GM18909 (cell line): Measurements from ENCODE around the gene PARD3B.
A peak's percentile ranks its signal among the peaks of the same experiment; 100 is the strongest.

Experiments used
- ATAC-seq: cut with Tn5 transposase; IDR thresholded peaks from one replicate; pipeline ENCODE4 v1.9.1; 2021; ENCODE audit warnings: mild to moderate bottlenecking; ENCODE audit not compliant: unreplicated experiment, poor library complexity

PARD3B gene

GRCh38 chr2:204796581-204796980 is 251.3 kb downstream of the PARD3B start:
- ATAC-seq = peak; percentile 67

- ATAC-seq = no peak
Measured at GRCh38 chr2:204799791-204800190, 254.5 kb downstream of the PARD3B start.

- ATAC-seq = no peak
Measured at GRCh38 chr2:204808494-204808893, 263.2 kb downstream of the PARD3B start.

DNA sequence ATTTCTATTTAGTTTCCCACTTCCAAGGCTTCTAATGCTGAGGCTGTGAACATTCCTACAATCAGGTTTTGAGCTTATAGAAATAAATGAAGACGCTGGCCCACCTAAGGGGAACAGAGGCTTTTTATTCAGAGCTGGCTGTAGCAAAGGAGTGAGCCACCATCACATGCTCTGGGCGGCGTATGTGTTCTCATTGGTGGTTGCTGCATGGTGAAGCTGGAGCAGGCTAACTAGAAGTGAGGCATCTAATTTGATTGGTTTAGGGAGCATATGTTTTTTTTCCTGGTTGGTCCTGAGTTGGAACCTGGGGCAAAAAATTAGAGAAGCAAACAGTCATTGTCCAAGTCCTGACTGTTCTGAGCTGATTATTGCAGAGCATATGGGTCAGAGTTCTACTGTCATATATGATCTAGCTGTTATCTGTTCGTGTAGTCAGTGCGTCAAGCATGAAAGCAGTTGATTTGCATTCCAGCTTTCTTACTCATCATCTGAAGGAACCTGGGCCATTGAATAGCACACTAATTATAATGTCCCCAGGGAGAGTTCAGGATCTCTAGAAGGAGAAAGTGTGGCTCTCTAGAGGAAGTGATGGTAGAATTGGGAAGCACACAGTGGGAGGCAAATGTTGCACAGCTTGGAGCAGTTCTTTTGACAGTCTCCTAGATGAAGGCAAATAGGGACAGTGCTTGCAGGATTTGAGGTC is 279.6 kb downstream of the PARD3B start:
- no peak for ATAC-seq

GRCh38 chr2:204825681-204826080 is 280.4 kb downstream of the PARD3B start:
- ATAC-seq = no peak

- no peak for ATAC-seq
Measured at GRCh38 chr2:204827701-204828590, 282.7 kb downstream of the PARD3B start.

DNA sequence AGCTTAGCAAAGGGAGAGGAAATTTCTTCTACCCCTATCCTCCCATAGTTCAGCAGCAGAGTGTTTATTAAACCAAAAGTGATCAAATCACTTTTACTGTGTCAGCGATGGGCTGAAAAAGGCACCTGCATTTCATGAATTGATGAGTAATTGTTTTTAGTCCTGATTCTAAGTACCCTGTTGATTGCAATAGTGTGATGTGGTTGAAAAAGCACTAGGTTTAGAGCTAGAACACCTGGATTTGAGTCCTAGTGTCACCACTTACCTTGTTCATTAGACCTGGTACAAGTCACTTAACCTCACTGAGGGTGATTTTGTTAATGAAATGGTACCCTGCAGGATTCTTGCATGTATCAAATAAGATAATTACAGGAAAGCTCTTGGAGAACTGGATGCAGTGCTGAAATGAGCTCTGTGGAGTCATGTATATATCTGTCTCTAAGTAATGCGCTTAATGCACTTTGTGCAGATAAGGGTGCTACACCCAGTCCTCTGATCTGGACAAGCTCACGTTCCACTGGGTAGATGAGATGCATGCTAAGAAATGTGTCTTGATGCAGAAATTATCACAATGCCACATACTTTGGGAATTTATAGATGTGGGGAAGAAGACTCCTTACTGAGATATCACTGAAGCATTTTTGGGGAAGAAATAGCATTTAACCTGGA is 289.6 kb downstream of the PARD3B start:
- no peak for ATAC-seq

GRCh38 chr2:204835786-204836185 is 290.5 kb downstream of the PARD3B start:
- ATAC-seq = no peak

GRCh38 chr2:204840504-204840903 is 295.2 kb downstream of the PARD3B start:
- ATAC-seq = no peak

GRCh38 chr2:204842068-204842467 is 296.8 kb downstream of the PARD3B start:
- ATAC-seq = no peak

GRCh38 chr2:204842661-204843485 is 297.6 kb downstream of the PARD3B start:
- ATAC-seq = no peak

DNA sequence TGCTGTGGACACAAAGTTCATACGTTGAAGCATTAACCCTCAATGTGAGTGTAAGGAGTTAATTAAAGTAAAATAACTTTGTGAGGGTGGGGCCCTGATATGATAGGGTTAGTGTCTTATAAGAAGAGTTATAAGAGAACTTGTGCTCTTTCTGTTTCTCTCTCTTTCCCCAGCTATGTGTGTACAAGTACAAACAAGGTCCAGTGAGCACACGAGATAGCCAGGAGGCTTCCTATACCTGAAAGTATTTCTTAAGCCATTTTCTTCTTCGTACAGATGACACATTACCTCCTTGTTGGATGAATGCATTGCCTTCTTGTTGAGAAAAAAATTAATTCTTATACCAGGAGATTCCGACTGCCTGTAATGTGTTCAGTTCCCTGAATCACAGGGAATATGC is 301.2 kb downstream of the PARD3B start:
- no peak for ATAC-seq

- no peak for ATAC-seq
Measured at GRCh38 chr2:204849892-204850291, 304.6 kb downstream of the PARD3B start.

- no peak for ATAC-seq
Measured at GRCh38 chr2:204850581-204850980, 305.3 kb downstream of the PARD3B start.

GRCh38 chr2:204853905-204854304 is 308.6 kb downstream of the PARD3B start:
- no peak for ATAC-seq

- ATAC-seq = no peak
Measured at GRCh38 chr2:204860274-204860673, 315.0 kb downstream of the PARD3B start.

- no peak for ATAC-seq
Measured at GRCh38 chr2:204862809-204863208, 317.5 kb downstream of the PARD3B start.

DNA sequence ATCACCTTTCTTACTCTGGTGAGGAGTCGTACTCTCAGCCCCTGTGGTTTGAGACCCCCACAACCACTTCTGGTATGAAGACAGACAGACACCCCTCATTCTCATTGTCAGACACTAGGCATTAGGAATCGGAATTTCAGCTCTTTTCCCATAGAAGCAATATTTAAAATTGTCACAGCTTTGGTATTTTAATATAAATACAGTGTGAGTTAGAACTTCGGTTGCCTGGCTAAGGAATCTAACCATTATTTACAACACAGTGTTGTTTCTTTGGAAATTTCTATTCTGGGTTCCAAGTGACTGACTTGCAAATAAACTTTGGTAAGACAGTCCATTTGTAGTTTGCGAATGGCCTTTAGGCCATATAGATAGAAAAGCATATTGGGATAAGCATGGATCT is 318.1 kb downstream of the PARD3B start:
- ATAC-seq = no peak

DNA sequence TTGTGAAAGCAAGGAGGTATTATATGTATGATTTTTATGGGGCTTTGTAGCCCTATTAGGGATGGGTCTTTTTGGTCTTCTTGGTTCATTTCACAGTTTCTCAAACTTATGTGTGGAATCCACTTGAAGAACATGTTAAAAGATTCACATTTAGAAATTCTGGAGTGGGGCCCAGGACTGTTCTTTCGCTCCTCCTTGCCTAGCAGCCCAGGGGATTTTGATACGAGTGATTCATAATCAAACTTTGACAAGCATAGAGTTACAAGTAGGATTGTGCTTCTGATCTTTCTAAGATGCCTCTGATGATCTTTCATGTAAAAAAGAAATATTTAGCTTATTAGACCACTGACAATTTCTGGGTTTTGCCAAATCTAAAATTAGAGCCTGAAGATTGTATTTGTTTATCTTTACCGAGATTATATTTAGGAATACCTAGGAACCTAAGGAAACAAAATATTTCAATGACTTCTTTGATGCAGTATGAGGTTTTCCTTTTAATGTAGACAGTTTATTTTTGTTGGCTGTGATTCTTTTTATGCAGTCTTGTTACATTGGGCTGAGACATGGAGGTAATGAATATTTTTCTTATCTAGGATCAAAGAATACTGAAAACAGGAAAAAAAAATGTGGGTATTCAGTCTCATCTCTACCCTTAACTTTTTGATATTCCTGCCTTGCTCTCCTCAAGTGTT is 324.0 kb downstream of the PARD3B start:
- ATAC-seq = no peak

DNA sequence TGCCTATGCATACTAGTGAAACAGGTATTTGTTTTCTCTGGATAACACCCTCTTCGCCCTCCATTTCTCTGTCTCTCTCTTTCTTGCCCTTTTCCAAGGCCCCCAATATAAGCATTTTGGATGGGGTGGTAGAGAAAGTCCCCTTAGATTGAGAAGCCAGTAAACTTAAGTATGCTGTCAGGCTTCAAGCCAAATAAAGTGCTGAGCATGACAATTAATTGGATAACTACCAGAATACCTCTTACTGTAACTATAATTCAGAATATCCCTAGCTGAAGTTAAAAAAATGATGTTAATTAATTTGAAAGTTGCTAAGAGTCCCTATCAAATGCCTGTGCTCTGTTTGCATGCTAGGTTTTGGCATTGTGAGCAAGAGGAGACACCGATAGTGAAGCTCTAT is 324.8 kb downstream of the PARD3B start:
- no peak for ATAC-seq
